ENCODE results near the gene CEP76.

Gene CEP76

DNA sequence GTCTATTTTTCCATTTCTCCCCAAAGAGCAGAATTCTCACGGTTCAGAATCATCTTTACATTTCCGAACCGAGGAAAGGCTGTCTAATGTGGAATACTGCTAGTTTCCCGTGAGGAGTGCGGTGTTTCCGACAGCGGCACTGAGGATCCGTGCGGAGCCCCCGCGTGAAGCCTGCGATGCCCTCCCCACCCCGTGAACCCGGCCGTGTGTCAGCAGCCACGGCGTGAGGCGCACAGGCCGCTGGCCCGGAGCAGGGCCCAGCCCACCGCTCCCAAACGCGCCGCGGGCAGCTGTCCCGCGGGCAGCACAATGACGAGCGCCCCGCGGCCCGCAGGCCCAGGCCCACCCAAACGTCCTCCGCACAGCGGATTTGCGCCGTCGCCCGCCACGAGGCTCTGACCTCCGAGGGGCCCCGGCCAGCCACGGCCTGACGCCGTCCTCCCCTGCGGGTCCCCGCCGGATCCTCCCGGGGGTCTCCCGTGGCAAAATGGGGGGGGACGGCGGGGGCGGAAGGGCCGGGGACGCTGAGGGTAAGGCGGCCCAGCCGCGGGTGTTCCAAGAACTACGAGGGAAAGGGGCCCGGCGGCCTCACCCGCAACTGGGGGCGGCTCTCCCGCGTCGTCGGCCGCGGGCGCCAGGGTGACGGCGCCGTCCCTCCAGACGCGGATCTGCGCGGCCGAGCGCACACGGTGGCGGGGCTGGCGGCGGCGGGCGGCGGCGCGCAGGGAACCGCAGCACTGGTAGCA is 45.4 kb downstream of the CEP76 start:
- peak; percentile 39 to 55 for DNase-seq (ENCODE audit: low read depth in 2 of 2)
- TF ChIP-seq, protein P1, sequence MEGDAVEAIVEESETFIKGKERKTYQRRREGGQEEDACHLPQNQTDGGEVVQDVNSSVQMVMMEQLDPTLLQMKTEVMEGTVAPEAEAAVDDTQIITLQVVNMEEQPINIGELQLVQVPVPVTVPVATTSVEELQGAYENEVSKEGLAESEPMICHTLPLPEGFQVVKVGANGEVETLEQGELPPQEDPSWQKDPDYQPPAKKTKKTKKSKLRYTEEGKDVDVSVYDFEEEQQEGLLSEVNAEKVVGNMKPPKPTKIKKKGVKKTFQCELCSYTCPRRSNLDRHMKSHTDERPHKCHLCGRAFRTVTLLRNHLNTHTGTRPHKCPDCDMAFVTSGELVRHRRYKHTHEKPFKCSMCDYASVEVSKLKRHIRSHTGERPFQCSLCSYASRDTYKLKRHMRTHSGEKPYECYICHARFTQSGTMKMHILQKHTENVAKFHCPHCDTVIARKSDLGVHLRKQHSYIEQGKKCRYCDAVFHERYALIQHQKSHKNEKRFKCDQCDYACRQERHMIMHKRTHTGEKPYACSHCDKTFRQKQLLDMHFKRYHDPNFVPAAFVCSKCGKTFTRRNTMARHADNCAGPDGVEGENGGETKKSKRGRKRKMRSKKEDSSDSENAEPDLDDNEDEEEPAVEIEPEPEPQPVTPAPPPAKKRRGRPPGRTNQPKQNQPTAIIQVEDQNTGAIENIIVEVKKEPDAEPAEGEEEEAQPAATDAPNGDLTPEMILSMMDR (IDR thresholded peaks at IDR 0.05; ENCODE audit: low read depth, low read length) = no peak
- H3K4me3 ChIP-seq (replicated peaks in 1 of 2; ENCODE audit: low read depth in 2 of 2, low read length in 2 of 2) = peak overlapping the region; percentile 66 to 67

DNA sequence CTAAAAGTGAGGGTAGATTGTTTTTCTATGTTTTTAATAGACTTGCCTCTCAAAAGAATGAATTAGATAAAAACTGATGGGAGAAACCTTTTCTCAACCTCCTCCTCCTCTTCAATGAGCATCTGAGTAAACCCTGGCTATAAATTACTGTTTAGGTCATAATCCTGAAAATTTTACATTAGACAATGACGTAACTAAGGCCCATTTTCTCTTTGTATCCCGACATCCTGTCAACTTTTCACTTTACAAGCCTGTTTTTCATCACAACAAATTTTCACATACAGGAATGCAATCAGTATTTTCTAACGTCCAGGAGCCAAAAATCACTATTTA is 46.0 kb downstream of the CEP76 start:
- DNase-seq (ENCODE audit: low read depth in 2 of 2) = peak; percentile 32 to 55
- TF ChIP-seq, protein P1 (IDR thresholded peaks at IDR 0.05; ENCODE audit: low read depth, low read length) = no peak
- peak overlapping the region; percentile 66 to 67 for H3K4me3 ChIP-seq (replicated peaks in 1 of 2; ENCODE audit: low read depth in 2 of 2, low read length in 2 of 2)

DNA sequence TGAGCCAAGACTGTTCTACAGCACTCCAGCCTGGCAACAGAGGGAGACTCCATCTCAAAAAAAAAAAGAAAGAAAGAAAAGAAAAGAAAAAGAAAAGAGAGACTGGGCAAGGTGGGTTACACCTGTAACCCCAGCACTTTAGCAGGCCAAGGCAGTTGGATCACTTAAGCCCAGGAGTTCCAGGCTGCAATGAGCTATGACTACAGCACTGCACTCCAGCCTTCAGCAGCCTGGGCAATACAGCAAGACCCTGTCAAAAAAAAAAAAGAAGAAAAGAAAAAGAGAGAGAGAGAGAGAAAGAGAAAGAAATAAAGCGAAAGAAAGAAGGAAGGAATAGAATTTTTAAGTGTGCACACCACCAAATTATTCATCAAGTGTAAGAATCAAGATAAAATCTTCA is 47.6 kb downstream of the CEP76 start:
- no peak for DNase-seq (ENCODE audit: low read depth in 2 of 2)
- TF ChIP-seq, protein P1 (IDR thresholded peaks at IDR 0.05; ENCODE audit: low read depth, low read length) = no peak
- H3K4me3 ChIP-seq (replicated peaks in 1 of 2; ENCODE audit: low read depth in 2 of 2, low read length in 2 of 2) = no peak overlapping the region

DNA sequence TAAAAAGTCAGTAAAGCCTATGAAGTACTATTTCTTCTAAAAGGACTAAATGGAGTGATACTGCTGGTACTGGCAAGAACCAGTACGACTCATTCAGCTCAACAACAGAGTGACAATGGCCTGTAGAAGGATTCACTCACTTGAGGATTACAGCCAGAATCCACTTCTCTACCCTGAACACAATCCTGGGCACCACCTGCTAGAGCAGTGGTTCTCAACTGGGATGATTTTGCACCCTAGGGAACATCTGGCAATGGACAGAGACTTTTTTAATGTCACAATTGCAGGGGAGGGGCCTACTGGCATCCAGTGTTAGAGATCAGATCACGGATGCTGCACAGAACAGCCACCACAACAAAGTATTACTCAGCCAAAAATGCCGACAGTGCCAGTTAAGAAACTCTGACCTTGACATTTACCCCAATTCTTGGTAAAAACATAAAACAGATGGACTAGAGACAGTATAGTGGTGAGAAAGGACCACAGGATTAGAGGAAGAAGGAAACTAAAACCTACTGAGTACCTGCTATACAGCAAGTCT is 49.6 kb downstream of the CEP76 start:
- peak; percentile 61 to 71 for DNase-seq (ENCODE audit: low read depth in 2 of 2)
- TF ChIP-seq, protein P1 (IDR thresholded peaks at IDR 0.05; ENCODE audit: low read depth, low read length) = no peak
- H3K4me3 ChIP-seq (replicated peaks in 1 of 2; ENCODE audit: low read depth in 2 of 2, low read length in 2 of 2) = no peak overlapping the region

DNA sequence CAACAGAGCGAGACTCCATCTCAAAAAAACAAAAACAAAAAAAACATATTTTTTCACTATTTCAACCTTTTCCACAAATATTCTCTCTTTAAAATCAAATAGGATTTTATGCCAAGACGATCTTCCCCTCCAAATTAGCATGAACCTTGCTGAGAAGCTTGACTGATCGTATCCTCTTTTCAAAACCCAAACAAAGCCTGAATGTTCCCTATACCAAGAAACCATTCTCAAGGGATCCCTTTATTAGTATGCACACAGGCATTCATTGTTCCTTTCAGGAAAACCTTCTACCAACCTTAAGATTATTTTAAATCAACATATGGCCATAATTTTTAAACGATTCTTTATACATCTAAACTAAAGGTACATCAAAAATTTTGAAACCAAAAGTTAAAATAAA is 50.9 kb downstream of the CEP76 start:
- TF ChIP-seq, protein P1 (IDR thresholded peaks at IDR 0.05; ENCODE audit: low read depth, low read length) = no peak
- no peak overlapping the region for H3K4me3 ChIP-seq (replicated peaks in 1 of 2; ENCODE audit: low read depth in 2 of 2, low read length in 2 of 2)
- no peak for DNase-seq (ENCODE audit: low read depth in 2 of 2)

DNA sequence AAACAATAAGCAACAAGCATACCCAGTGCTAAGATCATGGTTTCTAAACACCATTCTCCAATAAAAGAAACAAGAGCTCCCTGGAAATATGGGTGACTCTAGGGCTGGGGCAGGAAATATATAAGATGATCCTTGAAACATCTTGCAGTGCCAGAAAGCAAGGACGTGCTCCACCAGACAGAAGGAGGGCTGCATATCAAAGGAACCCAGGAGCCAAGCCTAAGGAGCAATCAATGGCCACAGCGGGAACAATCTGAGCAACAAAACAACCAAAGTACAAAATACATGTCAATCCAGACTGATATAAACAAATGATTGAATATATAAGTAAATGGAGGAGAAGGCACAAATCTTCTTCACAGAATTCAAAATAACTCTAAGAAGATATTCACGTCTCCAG is 54.8 kb downstream of the CEP76 start:
- TF ChIP-seq, protein P1 (IDR thresholded peaks at IDR 0.05; ENCODE audit: low read depth, low read length) = no peak

More for the DNA sequence above, 54.8 kb downstream of the CEP76 start:
- H3K4me3 ChIP-seq (replicated peaks in 1 of 2; ENCODE audit: low read depth in 2 of 2, low read length in 2 of 2) = no peak overlapping the region
- no peak for DNase-seq (ENCODE audit: low read depth in 2 of 2)

Measured in cardiac fibroblast (primary cell).